Central memory CD4-positive, alpha-beta T cell (primary cell): ENCODE data around the gene EEF2KMT.

Experiments
- DNase-seq: peaks from one replicate; pipeline ENCODE4 v3.0.0; 2022

The EEF2KMT gene

DNA sequence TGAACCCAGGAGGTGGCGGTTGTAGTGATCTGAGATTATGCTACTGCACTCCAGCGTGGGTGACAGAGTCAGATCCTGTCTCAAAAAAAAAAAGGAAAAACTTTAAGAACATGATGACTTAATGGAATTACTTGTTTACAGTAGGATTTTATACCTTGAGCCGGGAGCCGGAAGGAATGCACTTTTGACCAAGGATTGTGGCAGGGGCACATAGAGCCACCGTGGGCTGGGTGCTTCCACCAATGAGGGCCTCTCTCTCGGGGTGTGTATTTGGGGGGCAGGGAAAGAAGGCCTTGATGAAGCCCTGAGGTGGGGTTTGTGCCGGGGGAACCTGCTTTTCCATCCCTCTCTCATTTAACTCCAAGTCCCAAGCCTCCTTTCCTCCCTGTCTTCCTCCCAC lies 57.1 kb downstream of the EEF2KMT start:
- DNase-seq = no peak

DNA sequence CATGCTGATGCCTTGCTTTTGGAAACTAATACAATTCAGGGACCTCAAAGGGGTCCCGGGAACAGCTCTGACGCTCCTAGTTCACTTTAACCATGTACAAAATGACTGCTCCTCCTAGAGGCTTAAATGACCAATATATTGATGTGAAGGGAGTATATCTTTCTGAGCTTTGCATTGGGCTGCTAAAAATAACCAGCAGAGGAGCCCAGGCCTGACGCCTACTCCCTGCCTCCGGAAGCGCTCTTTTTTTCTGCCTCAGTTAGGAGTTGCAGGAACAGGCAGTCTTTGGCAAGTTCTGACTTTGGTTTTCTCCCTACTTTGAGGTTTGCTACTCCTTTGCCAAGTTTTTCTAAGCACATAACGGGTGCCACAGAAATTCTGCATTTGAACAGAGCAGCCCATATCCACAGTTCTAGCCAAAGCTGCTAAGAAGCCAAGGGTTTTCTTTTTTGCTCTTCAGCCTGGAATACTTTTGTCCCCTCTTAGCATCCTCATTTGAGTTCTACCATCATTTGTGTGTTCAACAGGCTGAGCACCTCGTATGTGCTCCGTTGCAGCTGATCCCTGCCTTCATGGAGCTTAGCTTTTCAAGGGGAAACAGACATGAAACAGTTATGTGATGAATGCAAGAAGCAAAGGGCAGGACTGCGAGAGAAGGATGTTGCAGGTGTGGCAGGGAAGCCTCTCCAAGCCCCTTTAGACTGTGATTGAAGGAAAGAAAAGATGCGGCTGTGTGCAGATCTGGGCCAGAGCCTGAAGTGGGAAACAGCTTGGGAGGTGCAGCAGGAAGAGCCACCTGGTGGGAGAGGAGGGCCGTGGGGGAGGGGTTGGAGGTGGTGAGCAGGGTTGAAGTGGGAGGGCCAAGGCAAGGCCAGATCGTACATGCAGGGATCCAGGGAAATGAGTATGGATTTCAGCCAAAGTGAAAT lies 61.1 kb downstream of the EEF2KMT start:
- no peak for DNase-seq

DNA sequence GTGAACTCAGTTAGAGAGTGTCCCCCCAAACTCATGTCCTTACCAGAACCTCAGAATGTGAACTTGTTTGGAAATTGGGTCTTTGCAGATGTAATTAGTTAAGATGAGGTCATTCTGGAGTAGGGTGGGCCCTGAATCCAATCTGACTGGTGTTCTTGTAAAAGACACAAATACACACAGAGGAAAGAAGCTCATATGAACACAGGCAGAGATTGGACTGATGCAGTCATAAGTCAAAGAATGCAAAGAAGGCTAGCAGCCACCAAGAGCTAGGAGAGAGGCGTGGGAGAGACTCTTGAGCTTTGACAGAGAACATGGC lies 61.7 kb downstream of the EEF2KMT start:
- no peak for DNase-seq
